HUDEP-2 (cell line): ENCODE measurements around the gene DOCK2.

Experiments used
- DNase-seq, 76 experiments: peaks; one replicate each; lab custom pipeline; 2025; ENCODE audit not compliant: unreplicated experiment in 76 of 76; lab: John Stamatoyannopoulos, UW

The DOCK2 gene

GRCh38 chr5:170006021-170006420 lies 368.9 kb downstream of the DOCK2 start:
- DNase-seq, result no peak

DNA sequence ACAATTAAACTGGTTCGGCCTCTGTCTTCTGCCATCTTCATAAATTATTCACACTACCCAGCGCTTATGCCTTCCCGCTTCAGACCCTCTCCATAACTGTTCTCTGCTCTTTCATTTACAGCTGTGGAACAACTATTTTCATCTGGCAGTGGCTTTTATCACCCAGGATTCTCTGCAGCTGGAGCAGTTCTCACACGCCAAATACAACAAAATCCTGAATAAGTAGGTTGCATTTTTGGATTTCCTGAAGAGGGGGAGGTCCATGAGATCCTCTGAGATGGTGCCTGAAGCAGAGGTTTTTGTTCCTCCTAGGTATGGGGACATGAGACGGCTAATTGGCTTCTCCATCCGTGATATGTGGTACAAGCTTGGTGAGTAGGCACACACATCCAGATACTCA lies 371.3 kb downstream of the DOCK2 start:
- DNase-seq, result no peak

DNA sequence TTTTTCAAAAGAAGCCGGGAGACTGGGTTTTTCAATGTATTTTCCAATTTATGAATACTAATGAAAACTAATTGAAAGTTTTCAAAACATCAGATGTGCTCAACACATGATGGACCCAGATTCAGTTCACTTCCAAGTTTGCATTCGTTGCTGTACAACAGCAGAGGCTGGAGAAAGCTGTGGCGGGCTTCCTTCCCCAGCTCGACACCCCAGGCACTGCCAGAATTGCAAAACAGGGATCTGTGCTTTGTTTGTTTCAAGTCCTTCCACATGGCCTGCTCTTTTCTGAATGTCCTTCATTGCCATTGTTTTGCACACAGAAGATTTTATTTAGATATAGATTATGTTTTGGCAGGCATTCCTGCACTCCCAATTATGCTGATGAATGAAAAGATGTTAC lies 373.5 kb downstream of the DOCK2 start:
- no peak for DNase-seq

DNA sequence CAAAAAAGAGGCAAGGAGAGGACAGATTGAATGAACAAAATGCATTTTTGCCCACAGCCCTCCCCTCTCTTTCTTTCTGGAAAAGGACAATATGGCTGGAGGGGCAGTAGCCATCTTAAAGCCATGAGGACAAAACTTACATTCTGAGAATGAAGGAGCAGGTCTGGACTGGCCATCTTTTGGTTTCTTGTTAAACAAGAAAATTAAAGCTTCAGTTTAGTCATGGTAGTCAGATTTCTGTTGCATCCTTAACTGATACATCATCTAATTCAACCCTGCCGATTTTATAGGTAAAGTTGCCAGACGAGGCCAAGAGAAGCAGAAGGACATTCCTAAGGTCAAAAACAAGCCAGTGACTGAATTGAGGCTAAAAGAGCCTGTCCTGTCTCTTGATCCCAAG lies 374.7 kb downstream of the DOCK2 start:
- DNase-seq, result no peak

GRCh38 chr5:170012622-170013021 lies 375.5 kb downstream of the DOCK2 start:
- no peak for DNase-seq

- DNase-seq, result no peak
These were observed 383.3 kb downstream of the DOCK2 start for GRCh38 chr5:170020423-170020822.

- DNase-seq, result no peak
These were observed 384.4 kb downstream of the DOCK2 start for GRCh38 chr5:170021506-170021905.

DNA sequence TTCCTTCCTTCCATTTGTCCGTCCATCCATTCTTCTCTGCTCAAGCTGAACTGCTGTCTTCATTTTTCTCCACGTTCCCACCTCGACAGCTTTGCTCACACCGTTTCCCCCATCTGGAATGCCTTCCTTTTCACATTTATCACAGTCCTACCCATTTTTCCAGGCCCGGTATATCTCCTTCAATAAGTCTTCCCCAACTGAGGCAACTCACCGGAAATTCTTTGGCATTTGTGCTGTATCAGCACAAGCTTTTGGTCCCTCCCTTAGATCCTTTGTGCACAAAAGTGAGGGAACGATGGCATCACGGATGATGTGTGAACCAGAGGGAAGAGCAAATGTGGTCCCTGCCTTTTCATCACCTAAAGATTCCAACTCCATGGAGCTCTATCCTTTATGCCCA lies 388.8 kb downstream of the DOCK2 start:
- DNase-seq, result no peak

DNA sequence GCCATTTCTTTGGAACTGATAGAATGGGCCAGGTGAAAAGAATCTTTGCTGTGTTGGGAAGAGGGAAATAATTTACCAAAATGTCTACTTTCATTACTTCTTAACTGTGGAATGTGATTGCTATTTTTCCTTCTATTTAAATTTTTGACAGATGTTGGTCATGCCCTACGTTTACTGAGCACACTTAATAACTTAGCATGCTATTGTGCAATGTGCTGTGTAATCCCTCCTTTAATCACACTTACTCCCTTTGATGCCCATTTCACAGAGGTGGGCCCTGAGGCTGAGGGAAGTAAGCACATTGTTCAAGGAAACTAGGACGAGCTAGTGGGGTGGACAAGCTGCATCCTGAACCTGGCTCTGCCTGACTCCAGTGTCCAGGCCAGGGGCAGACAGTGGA lies 391.0 kb downstream of the DOCK2 start:
- DNase-seq, result no peak

- DNase-seq, result no peak
These were observed 397.2 kb downstream of the DOCK2 start for GRCh38 chr5:170034231-170034630.

DNA sequence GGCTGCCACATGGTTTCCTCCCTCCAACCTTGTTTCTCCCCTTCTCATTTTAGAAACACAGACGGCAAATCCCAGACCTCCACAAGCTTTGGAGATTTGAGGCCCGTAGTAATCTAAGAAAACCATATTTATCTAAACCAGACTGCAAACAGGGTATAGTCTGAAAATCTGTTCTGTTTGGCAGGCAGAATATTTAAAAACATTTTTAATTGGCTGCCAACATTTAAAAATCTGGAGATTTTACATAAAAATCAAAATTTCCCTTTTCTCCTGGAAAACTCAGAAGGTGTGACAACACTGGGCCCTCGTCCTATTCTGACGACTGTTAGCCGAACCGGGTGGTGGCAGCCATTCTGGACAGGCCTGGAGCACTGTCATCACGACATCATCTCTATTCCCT lies 401.2 kb downstream of the DOCK2 start:
- no peak for DNase-seq

GRCh38 chr5:170039830-170040229 lies 402.8 kb downstream of the DOCK2 start:
- DNase-seq, result no peak

DNA sequence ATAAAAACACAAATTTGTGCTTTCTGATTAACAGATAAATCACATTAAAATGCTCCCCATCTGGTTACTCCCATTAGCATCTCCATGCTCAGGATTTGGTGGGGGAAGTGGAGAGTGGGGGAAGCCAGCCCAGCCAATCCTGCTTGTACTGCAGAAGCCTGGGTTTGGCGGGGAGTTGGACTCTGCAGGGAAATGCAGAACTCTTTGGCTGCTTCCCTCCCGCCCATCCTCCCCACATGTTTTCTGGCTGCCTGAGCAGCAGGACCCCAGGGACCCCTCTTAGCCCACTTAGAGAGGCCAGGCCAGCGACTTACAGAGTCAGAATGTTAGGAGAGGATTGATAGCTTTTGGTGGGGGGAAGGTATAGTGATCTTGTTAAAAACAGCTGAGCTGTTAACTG lies 409.2 kb downstream of the DOCK2 start:
- DNase-seq, result no peak

- no peak for DNase-seq
These were observed 412.6 kb downstream of the DOCK2 start for GRCh38 chr5:170049713-170050112.

DNA sequence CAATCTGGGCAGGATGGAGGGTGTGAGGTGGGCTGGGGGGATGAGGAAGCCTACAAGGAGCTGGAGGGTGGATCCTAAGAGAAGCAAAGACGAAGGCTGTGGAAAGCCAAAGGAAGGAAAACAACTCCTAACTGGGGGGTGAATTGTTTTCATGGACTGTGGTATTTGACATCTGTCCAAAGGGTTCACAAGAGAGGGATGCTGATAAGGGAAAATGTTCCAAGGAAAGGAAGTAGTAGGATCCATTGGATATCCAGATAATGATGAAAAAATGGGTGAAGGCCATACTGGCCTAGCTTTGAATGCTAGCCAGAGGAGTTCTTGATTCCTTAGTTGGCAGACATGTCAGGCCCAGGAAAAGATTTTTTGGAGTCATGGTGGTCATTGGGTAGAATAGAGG lies 416.8 kb downstream of the DOCK2 start:
- DNase-seq, result no peak

DNA sequence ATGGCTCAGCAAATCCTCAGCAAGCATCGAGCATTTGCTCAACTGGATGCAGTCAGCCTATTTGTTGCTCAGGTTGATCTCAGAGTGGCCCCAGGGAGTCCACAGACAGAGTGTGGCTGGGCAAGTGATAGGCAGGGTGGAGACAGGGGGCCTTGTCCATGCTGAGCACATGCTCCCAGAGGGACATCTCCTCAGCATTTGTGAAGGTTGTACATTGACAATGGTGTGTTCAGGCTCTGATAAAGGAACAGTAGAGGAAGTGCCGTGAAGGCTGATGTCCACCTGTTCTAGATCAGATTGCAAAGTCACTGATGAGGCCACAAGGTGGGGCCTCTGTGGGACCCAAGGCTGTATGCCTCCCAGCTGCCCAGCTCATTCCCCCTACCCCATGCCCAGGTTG lies 418.5 kb downstream of the DOCK2 start:
- no peak for DNase-seq

- DNase-seq, result no peak
These were observed 419.6 kb downstream of the DOCK2 start for GRCh38 chr5:170056561-170057267.

DNA sequence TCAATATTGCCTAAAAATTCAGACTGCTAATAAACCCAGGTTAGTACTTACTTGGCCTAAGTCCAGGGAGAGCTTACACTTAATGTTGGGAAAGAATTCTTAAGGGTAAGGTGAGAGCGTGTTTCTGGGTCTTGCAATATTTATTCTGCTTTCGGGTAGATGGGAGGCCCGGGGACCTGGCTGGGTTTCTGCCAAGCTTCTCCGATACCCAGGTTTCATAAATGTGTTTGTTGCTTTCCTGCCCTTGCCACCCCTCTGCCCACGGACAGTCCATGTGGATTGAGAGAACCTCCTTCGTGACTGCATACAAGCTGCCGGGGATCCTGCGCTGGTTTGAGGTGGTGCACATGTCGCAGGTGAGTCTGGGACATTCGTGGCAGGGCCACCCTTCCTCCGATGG lies 420.2 kb downstream of the DOCK2 start:
- no peak for DNase-seq

GRCh38 chr5:170059221-170059620 lies 422.1 kb downstream of the DOCK2 start:
- DNase-seq, result no peak

- DNase-seq, result no peak
These were observed 430.1 kb downstream of the DOCK2 start for GRCh38 chr5:170067152-170067551.

DNA sequence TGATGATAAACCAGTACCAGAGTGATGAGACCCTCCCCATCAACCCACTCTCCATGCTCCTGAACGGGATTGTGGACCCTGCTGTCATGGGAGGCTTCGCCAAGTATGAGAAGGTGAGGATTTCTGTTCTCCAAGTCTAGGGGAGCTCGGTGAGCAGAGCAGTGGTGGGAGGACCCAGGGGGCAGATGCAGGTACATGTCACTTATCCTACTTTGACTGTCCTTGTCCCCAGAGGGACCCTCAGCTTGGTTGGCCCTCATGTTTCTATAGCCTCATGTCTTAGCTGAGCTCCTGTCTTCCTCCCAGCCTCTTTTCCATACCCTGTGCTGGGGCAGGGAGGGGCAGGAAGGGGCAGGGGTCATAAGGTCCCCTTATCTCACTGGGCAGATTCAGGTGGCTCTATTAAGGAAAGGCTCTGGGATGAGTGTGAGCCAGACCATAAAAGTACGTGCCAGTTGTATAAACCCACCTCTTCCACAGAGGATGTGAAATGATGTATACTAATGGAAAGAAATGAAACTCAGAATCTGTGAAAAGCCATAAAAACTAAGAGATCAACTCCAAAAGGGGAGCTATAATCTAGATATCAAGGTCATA lies 430.6 kb downstream of the DOCK2 start:
- no peak for DNase-seq

DNA sequence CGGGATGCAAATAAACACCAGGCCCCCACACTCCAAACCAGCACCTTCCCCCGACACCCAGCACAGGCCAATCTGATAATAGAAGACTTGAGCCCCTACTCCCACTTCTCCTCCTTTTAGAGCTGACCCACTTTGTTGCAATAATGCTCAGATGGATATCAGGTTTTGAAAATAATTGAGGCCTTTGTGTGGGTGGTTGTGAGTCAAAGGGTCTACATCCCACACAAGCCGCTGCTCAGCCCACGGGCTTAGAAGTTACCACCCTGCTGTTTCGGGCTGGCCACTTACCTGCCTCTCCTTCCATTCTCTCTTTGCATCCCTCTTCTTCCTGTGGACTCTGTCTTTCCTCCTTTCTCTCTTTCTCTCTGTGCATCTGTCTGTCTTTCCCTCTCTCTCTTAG lies 432.4 kb downstream of the DOCK2 start:
- no peak for DNase-seq
